ENCODE measurements around the gene GHRHR. TPM values are rescaled to one million over a fixed set of nuclear protein-coding genes. Genes with fewer than 3 reads are reported as not detected.

GHRHR gene
- total and polyA plus RNA-seq, 2 of the 4 experiments (the other 2 are of a cell fraction), result not detected

- no peak overlapping the region for H3K4me2 ChIP-seq (ENCODE audit: low read depth, low read length)
- no peak overlapping the region for H2BK5ac ChIP-seq (ENCODE audit: low read depth, low read length, poor library complexity, severe bottlenecking)
- no peak overlapping the region for H2AFZ ChIP-seq (replicated peaks; ENCODE audit: low read length, poor library complexity)
- H3K9me3 ChIP-seq (ENCODE audit: control insufficient read depth, insufficient read depth, low read length), result no peaks in the 10 kb centered on the region
- no peaks in the 10 kb centered on the region for H3K79me1 ChIP-seq (ENCODE audit: low read depth in 1 of 2, low read length in 2 of 2)
- no peak overlapping the region for H3K14ac ChIP-seq (replicated peaks; ENCODE audit: low read depth, low read length)
- ATAC-seq (ENCODE audit: low read depth) (no peak), DNase-seq (no peak)
- 100% methylated on average over 1 of the region's 4 CpGs; no CpG with 5 or more reads in 1 of the 2 experiments for WGBS, 2 experiments (ENCODE audit: extremely low coverage in 2 of 2, insufficient read length in 1 of 2)
- H3K9ac ChIP-seq (ENCODE audit: low read depth, low read length), result no peak overlapping the region
- no peaks in the 10 kb centered on the region for H3K4me1 ChIP-seq (ENCODE audit: control insufficient read depth, insufficient read depth, low read length)
- TF ChIP-seq BHLHE40 (IDR thresholded peaks at IDR 0.05; ENCODE audit: low read depth, low read length) (no peak), MAFK (IDR thresholded peaks at IDR 0.05; ENCODE audit: low read depth, low read length) (no peak), RCOR1 (IDR thresholded peaks at IDR 0.05; ENCODE audit: insufficient replicate concordance, low read length) (no peak), MXI1 (IDR thresholded peaks at IDR 0.05; ENCODE audit: borderline replicate concordance, low read depth, low read length) (no peak), RAD21 (IDR thresholded peaks at IDR 0.05; ENCODE audit: low read length) (no peak), CHD1 (IDR thresholded peaks at IDR 0.05; ENCODE audit: low read depth, low read length) (no peak), CTCF (conservative IDR thresholded peaks at IDR 0.05; ENCODE audit: low read depth, low read length) (no peak), RFX5 (IDR thresholded peaks at IDR 0.05; ENCODE audit: low read depth, low read length) (no peak), CEBPB (IDR thresholded peaks at IDR 0.05; ENCODE audit: low read depth, low read length) (no peak), FOS (IDR thresholded peaks at IDR 0.05; ENCODE audit: low read depth, low read length) (no peak), USF2 (IDR thresholded peaks at IDR 0.05; ENCODE audit: low read depth, low read length) (no peak), NFE2L2 (IDR thresholded peaks at IDR 0.05; ENCODE audit: low read depth, low read length) (no peak), SMC3 (IDR thresholded peaks at IDR 0.05; ENCODE audit: low read depth, low read length) (no peak), ELK1 (IDR thresholded peaks at IDR 0.05; ENCODE audit: borderline replicate concordance, low read depth, low read length) (no peak), POLR2A (IDR thresholded peaks at IDR 0.05; ENCODE audit: low read depth, low read length) (no peak), MAZ (IDR thresholded peaks at IDR 0.05; ENCODE audit: borderline replicate concordance, low read depth, low read length) (no peak)
- H3K27ac ChIP-seq (ENCODE audit: insufficient read depth, low read length), result no peak overlapping the region
- peaks cover 14% of the 10 kb centered on the region; the same call in 1 of the 2 replicates for H3K27me3 ChIP-seq (ENCODE audit: control insufficient read depth, insufficient read depth, low read length)
- dilution Hi-C loops (cut with HindIII; ENCODE audit: low sequenced_read_pairs, unreplicated experiment), result no loop called here
- H3K4me3 ChIP-seq (ENCODE audit: insufficient read depth, low read depth, low read length), result no peak overlapping the region
- H3K9me1 ChIP-seq (ENCODE audit: insufficient read depth, low read length), result no peaks in the 10 kb centered on the region
- H2AK5ac ChIP-seq (ENCODE audit: low read depth, low read length), result no peak overlapping the region
- H4K8ac ChIP-seq (ENCODE audit: low read depth in 2 of 2, low read length in 2 of 2), result no peak overlapping the region
- H3K56ac ChIP-seq (ENCODE audit: extremely low read depth, insufficient read depth, low read length), result no peak overlapping the region
- no TSS peak for BruUV-seq (replicated peaks)
- H2BK120ac ChIP-seq (ENCODE audit: low read depth, low read length), result no peak overlapping the region
- intact Hi-C loops (cut with micrococcal nuclease), result no loop called here
- H3K23ac ChIP-seq (ENCODE audit: low read depth, low read length), result no peak overlapping the region
- no peaks in the 10 kb centered on the region for H4K20me1 ChIP-seq (ENCODE audit: insufficient read depth, low read length)
- H4K91ac ChIP-seq (ENCODE audit: insufficient read depth, low read depth, low read length), result no peak overlapping the region
- no peak overlapping the region for H2AK9ac ChIP-seq (replicated peaks; ENCODE audit: low read depth, low read length, poor library complexity)
- no peak overlapping the region for H3K4ac ChIP-seq (ENCODE audit: low read depth, low read length)
- ChIA-PET POLR2A (ENCODE audit: unreplicated experiment) (no interaction called here), CTCF (no interaction called here)
- H3K18ac ChIP-seq (ENCODE audit: low read depth, low read length), result no peak overlapping the region
- H2BK15ac ChIP-seq (ENCODE audit: low read depth, low read length), result no peak overlapping the region
- H3K36me3 ChIP-seq (ENCODE audit: control insufficient read depth, insufficient read depth, low read length), result no peaks in the 10 kb centered on the region
- no peak overlapping the region for H4K5ac ChIP-seq (ENCODE audit: low read depth, low read length)
- H2BK20ac ChIP-seq (ENCODE audit: low read depth, low read length), result no peak overlapping the region
- in situ Hi-C loops (cut with MboI; ENCODE audit: low sequenced_read_pairs), result no loop called here
These were observed 58.4 kb downstream of the GHRHR start for GRCh38 chr7:31022117-31022516.
